Adipocyte (in vitro differentiated cells): ENCODE measurements around the gene CLCNKA.

Experiments
- DNase-seq: peaks from one replicate; pipeline ENCODE4 v3.0.0-alpha.2; 2015; ENCODE audit warnings: low read depth
- H3K27me3 ChIP-seq: replicated peaks from 2 replicates; pipeline ENCODE4 v1.7.0; 2013; ENCODE audit warnings: mild to moderate bottlenecking, low read length, moderate library complexity; ENCODE audit not compliant: control insufficient read depth, insufficient read depth
- H3K36me3 ChIP-seq: 2 replicates; pipeline ENCODE4 v1.7.0; 2013; ENCODE audit warnings: low read length, mild to moderate bottlenecking, moderate library complexity; ENCODE audit not compliant: control insufficient read depth, insufficient read depth, severe bottlenecking
- H3K4me1 ChIP-seq: 2 replicates; pipeline ENCODE4 v1.7.0; 2013; ENCODE audit warnings: mild to moderate bottlenecking, low read length, moderate library complexity; ENCODE audit not compliant: control insufficient read depth, insufficient read depth
- H3K4me3 ChIP-seq: 2 replicates; pipeline ENCODE4 v1.7.0; 2013; ENCODE audit warnings: mild to moderate bottlenecking, low read length, moderate library complexity
- H3K9ac ChIP-seq: 2 replicates; pipeline ENCODE4 v1.7.0; 2013; ENCODE audit warnings: mild to moderate bottlenecking, low read length, moderate library complexity
- H3K9me3 ChIP-seq: 2 replicates; pipeline ENCODE4 v1.7.0; 2013; ENCODE audit warnings: mild to moderate bottlenecking, low read length, moderate library complexity; ENCODE audit not compliant: control insufficient read depth

The CLCNKA gene

GRCh38 chr1:16013220-16013907 lies 8.5 kb upstream of the CLCNKA start:
- no peaks in the 10 kb centered on the region for H3K27me3 ChIP-seq
- H3K36me3 ChIP-seq, result no peaks in the 10 kb centered on the region
- H3K4me1 ChIP-seq, result peaks cover 50% of the 10 kb centered on the region
- H3K9me3 ChIP-seq, result no peaks in the 10 kb centered on the region
- H3K9ac ChIP-seq, result peak overlapping the region; percentile 60
- DNase-seq, result peak; percentile 74
- no peak overlapping the region for H3K4me3 ChIP-seq

GRCh38 chr1:16013908-16014258 lies 8.0 kb upstream of the CLCNKA start:
- Histone ChIP-seq H3K4me3 (no peak overlapping the region), H3K9ac (peak overlapping the region; percentile 60), H3K36me3 (no peaks in the 10 kb centered on the region), H3K4me1 (peaks cover 55% of the 10 kb centered on the region), H3K27me3 (no peaks in the 10 kb centered on the region), H3K9me3 (no peaks in the 10 kb centered on the region)
- DNase-seq, result no peak

- peak; percentile 42 for DNase-seq
- Histone ChIP-seq H3K4me3 (no peak overlapping the region), H3K36me3 (no peaks in the 10 kb centered on the region), H3K4me1 (peaks cover 64% of the 10 kb centered on the region), H3K9ac (peak overlapping the region; percentile 60), H3K27me3 (no peaks in the 10 kb centered on the region), H3K9me3 (no peaks in the 10 kb centered on the region)
Measured at GRCh38 chr1:16014509-16015482, 7.0 kb upstream of the CLCNKA start.

- no peaks in the 10 kb centered on the region for H3K9me3 ChIP-seq
- no peak for DNase-seq
- H3K27me3 ChIP-seq, result no peaks in the 10 kb centered on the region
- peaks cover 70% of the 10 kb centered on the region for H3K4me1 ChIP-seq
- peak overlapping the region; percentile 90 for H3K9ac ChIP-seq
- no peak overlapping the region for H3K4me3 ChIP-seq
- H3K36me3 ChIP-seq, result no peaks in the 10 kb centered on the region
Measured at GRCh38 chr1:16015491-16015890, 6.3 kb upstream of the CLCNKA start.

GRCh38 chr1:16015960-16016901 lies 5.6 kb upstream of the CLCNKA start:
- peak overlapping the region; percentile 90 for H3K9ac ChIP-seq
- peaks cover 70% of the 10 kb centered on the region for H3K4me1 ChIP-seq
- peak overlapping the region; percentile 79 for H3K4me3 ChIP-seq
- no peaks in the 10 kb centered on the region for H3K36me3 ChIP-seq
- peak; percentile 27 for DNase-seq
- H3K9me3 ChIP-seq, result no peaks in the 10 kb centered on the region
- H3K27me3 ChIP-seq, result no peaks in the 10 kb centered on the region

GRCh38 chr1:16017076-16017460 lies 4.8 kb upstream of the CLCNKA start:
- peaks cover 70% of the 10 kb centered on the region for H3K4me1 ChIP-seq
- H3K9me3 ChIP-seq, result no peaks in the 10 kb centered on the region
- peaks cover 4% of the 10 kb centered on the region for H3K27me3 ChIP-seq
- peak overlapping the region; percentile 90 for H3K9ac ChIP-seq
- no peak for DNase-seq
- H3K36me3 ChIP-seq, result no peaks in the 10 kb centered on the region
- peak overlapping the region; percentile 79 for H3K4me3 ChIP-seq

GRCh38 chr1:16017461-16018303 lies 4.2 kb upstream of the CLCNKA start, which contains the start of gene HSPB7:
Gene HSPB7 (minus strand): TSS chr1:16018043. CDS start chr1:16017963, 80 bp downstream.
- peak within 1 kb of the TSS; percentile 90 for H3K9ac ChIP-seq
- peaks cover 4% of the 10 kb centered on the region for H3K27me3 ChIP-seq
- peak; percentile 93 for DNase-seq
- peaks cover 66% of the 10 kb centered on the region for H3K4me1 ChIP-seq
- no peaks in the 10 kb centered on the region for H3K9me3 ChIP-seq
- H3K36me3 ChIP-seq, result no peaks in the 10 kb centered on the region
- peak within 1 kb of the TSS; percentile 79 for H3K4me3 ChIP-seq

GRCh38 chr1:16018308-16018707 lies 3.5 kb upstream of the CLCNKA start:
- peaks cover 4% of the 10 kb centered on the region for H3K27me3 ChIP-seq
- peak overlapping the region; percentile 79 for H3K4me3 ChIP-seq
- peaks cover 63% of the 10 kb centered on the region for H3K4me1 ChIP-seq
- no peak for DNase-seq
- peak overlapping the region; percentile 90 for H3K9ac ChIP-seq
- no peaks in the 10 kb centered on the region for H3K36me3 ChIP-seq
- no peaks in the 10 kb centered on the region for H3K9me3 ChIP-seq

GRCh38 chr1:16018749-16019643 lies 2.8 kb upstream of the CLCNKA start:
- DNase-seq, result no peak
- Histone ChIP-seq H3K4me3 (peak overlapping the region; percentile 79), H3K36me3 (no peaks in the 10 kb centered on the region), H3K4me1 (peaks cover 56% of the 10 kb centered on the region), H3K9ac (peak overlapping the region; percentile 90), H3K9me3 (no peaks in the 10 kb centered on the region), H3K27me3 (peaks cover 4% of the 10 kb centered on the region)
